Measurements from ENCODE around the gene CMC2. TPM values are rescaled to one million over a fixed set of nuclear protein-coding genes. Genes with fewer than 3 reads are reported as not detected.
A peak's percentile ranks its signal among the peaks of the same experiment; 100 is the strongest.

Gene CMC2
- total and polyA plus RNA-seq, 2 of the 13 experiments (the other 11 are each of a cell fraction or from before 2014, with no cell fraction given): 116 to 129 TPM

- TF ChIP-seq E2F1 (CRISPR knock-in tag; IDR thresholded peaks at IDR 0.05) (peak; percentile 99), ZNF574 (CRISPR knock-in tag; IDR thresholded peaks at IDR 0.05) (peak; percentile 79), ARID5B (CRISPR knock-in tag; IDR thresholded peaks at IDR 0.05) (peak; percentile 38; the same call in 1 of the 2 replicates), SMC3 (IDR thresholded peaks at IDR 0.05; ENCODE audit: low read length) (no peak), ZNF10 (CRISPR knock-in tag; IDR thresholded peaks at IDR 0.05; ENCODE audit: borderline replicate concordance, low read depth) (no peak), JUN (CRISPR knock-in tag; IDR thresholded peaks at IDR 0.05) (peak; percentile 80), ZNF704 (CRISPR knock-in tag; IDR thresholded peaks at IDR 0.05; ENCODE audit: borderline replicate concordance) (peak; percentile 90; the same call in 1 of the 2 replicates), CBFB (CRISPR knock-in tag; IDR thresholded peaks at IDR 0.05) (no peak; the same call in 1 of the 2 replicates), PITX1 (CRISPR knock-in tag; IDR thresholded peaks at IDR 0.05) (peak; percentile 57), TAF1 (CRISPR knock-in tag; IDR thresholded peaks at IDR 0.05) (peak; percentile 93), ZC3H4 (CRISPR knock-in tag; IDR thresholded peaks at IDR 0.05; ENCODE audit: borderline replicate concordance) (no peak), ZNF550 (CRISPR knock-in tag; IDR thresholded peaks at IDR 0.05; ENCODE audit: borderline replicate concordance) (no peak), ZSCAN5A (CRISPR knock-in tag; IDR thresholded peaks at IDR 0.05; ENCODE audit: borderline replicate concordance) (peak; percentile 96), HDAC2 (CRISPR knock-in tag; IDR thresholded peaks at IDR 0.05) (no peak; the same call in 1 of the 2 replicates), POLR2AphosphoS2 (IDR thresholded peaks at IDR 0.05; ENCODE audit: low read depth, low read length) (no peak), SETDB1 (CRISPR knock-in tag; IDR thresholded peaks at IDR 0.05; ENCODE audit: borderline replicate concordance) (no peak), ZFP37 (CRISPR knock-in tag; IDR thresholded peaks at IDR 0.05; ENCODE audit: borderline replicate concordance) (peak; percentile 34; the same call in 1 of the 2 replicates), NFYC (CRISPR knock-in tag; IDR thresholded peaks at IDR 0.05) (peak; percentile 85)
These were observed at the start of gene CMC2, which contains the start of gene CENPN (continued) for GRCh38 chr16:81006813-81007695.
